ENCODE results near the gene ASL. TPM values are rescaled to one million over a fixed set of nuclear protein-coding genes. Genes with fewer than 3 reads are reported as not detected.
"Not testable (repeated sequence)": the region's sequence is repeated elsewhere in the genome, so short reads cannot be mapped to it uniquely, and the experiment has no call there.

The ASL gene
- total RNA-seq, 1 experiment from 2014 or later, result 47.1 TPM

DNA sequence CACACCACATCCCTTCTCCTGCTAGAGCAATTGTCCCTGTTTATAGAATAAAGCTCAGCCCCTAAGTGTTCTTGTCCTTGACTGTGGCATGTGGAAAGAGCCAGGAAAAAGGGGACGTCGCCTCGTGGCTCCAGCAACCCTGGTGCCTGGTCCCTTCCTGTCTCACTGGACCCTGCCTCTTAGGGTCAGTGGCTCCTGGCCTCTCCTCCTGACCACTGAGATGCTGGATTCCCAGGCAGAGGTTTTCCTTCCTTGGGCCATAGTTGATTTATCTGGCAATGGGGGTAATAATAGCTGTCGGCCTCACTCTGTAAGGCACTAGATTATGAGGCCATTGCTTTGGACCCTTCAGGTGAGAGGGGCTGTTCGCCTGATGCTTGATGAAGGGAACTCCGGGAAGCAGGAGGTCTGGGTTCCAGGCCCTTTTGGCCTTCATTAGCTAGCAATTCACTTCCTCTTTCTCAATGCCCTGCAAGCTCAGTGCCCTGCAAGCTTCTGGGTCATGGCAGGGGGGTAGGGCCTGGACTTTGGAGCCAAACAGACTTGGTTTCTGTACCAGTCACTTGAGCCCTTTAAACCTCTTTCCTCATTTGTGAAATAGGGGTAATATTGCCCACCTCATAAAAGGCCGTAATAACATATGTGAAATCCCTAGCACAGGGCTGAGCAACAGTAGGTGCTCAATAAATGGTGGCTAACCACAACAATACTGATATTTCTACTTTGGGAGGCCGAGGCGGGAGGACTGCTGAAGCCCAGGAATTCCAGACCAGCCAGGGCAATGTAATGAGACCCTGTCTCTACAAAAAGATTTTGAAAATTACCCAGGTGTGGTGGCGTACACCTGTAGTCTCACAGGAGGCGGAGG lies 1.1 kb downstream of the ASL start:
- no peak for DNase-seq (ENCODE audit: low read depth)

DNA sequence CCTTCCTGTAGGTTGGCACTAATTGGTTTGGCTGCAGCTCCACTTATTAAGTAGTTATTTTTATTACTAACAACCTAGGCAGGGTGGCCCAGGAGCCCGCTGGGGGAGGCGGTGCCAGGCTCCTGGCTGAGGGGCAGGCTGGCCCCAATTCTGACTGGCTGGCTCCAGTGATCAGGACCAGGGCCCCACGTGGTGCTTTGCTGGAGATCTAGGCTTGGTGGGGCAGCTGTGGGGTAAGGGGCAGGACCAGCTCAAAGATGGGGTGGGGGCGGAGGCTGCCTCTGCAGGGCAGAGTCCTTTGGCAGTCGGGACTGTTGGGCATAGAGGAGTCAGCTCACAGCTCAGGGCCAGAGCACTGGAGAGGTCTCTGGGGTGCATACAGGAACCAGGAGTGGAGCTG lies 2.4 kb downstream of the ASL start:
- no peak for DNase-seq (ENCODE audit: low read depth)

DNA sequence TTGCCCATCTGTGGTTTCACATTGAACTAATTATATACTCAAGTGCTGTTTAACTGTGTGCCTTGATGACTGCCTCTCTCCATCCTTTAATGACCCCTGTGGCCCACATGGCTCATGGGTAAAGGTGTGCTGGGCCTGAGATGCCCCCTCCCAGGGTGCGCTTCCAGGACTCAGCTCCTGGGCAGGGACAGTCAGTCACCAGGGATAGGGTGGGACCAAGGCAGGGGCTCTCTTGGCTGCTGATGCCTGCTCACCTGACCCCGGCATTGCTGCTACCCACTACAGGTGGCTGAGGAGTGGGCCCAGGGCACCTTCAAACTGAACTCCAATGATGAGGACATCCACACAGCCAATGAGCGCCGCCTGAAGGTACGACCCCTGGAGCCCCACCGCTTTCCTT lies 6.5 kb downstream of the ASL start:
- DNase-seq (ENCODE audit: low read depth), result no peak

DNA sequence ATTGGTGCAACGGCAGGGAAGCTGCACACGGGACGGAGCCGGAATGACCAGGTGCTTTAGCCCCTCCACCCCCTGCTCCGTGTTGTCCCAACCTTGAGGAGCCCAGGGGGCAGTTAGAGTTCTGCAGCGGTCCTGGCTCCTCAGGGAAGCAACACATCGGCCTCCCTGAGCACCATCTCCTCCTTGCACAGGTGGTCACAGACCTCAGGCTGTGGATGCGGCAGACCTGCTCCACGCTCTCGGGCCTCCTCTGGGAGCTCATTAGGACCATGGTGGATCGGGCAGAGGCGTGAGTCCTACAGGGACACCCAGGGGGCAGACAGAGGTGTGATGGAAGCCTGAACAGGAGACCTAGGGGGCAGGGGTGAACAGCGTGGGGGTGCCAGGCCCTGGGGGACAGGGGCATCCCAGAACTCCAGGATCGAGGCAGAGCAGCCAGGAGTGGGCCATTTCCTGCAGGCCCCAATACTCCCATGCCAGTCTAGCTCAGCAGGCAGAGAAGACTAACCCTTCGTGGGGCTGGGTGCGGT lies 7.3 kb downstream of the ASL start:
- DNase-seq (ENCODE audit: low read depth), result no peak

DNA sequence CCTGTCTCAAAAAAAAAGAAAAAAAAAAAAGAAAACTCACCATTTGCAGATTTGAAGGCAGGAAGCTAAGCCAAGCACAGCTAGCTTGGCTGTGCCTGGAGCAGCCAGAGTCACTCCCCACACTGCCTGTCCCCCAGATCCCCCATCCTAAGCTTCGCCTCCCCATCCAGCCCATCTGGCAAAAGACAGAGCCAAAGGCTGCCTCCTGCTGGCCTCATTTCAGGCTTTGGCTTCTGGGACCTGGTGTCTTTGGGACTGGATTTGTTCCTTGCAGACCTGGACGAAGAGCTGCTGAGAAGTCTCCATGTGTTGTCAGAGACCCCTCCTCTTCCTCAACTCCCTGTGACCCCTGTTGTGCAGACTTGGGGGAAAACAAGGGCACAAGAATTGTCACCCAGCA lies 8.1 kb downstream of the ASL start:
- DNase-seq (ENCODE audit: low read depth), result no peak

DNA sequence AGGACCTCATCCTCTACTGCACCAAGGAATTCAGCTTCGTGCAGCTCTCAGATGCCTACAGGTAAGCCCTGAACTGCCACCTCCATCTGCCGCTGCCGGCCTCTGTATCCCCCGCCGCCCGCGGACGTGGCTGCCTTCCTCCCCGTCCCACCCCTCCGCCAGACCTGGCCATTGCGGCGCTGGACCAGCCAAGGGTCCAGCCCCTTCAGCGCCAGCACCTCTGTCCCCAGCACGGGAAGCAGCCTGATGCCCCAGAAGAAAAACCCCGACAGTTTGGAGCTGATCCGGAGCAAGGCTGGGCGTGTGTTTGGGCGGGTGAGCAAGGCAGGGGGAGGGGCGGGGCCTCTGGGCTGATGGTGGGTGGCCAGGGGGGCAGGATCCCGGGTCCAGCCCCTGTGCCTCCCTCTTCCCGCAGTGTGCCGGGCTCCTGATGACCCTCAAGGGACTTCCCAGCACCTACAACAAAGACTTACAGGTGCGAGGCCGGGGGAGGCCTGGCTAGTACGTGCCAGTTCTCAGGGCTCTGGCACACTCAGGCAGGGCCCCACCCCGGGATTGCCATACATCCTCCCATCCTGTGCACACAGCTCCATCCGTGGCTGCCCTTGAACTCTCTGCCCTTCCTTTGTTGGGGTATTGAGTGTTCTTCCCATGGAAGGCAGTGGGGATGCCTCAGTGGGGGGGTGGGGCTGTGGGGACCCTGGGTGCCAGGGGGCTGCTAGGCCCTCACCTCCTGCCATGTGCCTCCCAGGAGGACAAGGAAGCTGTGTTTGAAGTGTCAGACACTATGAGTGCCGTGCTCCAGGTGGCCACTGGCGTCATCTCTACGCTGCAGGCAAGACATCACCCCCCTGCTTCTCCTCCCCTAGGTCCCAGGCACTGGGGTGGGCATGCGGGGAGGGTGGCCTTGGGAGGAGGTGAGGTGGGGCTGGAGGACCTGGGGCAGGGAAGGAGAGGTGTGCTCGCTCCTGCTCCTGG lies 13.5 kb downstream of the ASL start:
- no peak for DNase-seq (ENCODE audit: low read depth)

DNA sequence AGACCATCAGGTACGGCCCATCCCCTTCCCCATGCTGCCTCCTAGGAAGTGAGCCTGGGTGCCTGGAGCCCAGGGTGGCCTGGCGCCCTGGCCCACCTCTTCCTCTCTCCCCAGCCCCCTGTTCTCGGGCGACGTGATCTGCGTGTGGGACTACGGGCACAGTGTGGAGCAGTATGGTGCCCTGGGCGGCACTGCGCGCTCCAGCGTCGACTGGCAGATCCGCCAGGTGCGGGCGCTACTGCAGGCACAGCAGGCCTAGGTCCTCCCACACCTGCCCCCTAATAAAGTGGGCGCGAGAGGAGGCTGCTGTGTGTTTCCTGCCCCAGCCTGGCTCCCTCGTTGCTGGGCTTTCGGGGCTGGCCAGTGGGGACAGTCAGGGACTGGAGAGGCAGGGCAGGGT lies 17.0 kb downstream of the ASL start:
- no peak for DNase-seq (ENCODE audit: low read depth)

DNA sequence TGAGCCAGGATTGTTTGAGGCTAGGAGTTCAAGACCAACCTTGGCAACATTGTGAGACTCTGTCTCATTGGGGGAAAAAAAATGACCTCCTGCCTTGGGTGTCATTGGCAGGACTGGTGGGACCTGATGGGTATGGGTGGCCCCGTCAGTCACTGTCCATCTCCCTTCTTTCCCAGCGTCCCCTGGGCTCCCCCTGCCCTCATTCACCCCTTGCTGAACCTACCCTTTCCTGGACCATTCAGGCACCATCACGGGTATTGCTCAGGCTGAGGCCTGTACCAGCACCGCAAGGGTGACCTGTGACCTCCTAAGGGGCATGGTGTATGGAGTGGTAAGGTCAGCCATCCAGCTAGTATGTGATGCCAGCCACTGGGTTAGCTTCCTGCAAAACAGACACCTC lies 19.4 kb downstream of the ASL start:
- no peak for DNase-seq (ENCODE audit: low read depth)

DNA sequence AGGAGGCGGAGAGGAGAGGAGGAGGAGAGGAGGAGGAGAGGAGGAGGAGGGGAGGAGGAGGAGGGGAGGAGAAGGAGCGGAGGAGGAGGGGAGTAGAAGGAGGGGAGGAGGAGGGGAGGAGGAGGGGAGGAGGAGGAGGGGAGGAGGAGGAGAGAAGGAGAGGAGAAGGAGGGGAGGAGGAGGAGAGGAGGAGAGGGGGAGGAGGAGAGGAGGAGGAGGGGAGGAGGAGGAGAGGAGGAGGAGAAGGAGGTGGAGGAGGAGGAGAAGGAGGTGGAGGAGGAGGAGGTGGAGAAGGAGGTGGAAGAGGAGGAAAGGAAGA lies 23.6 kb downstream of the ASL start:
- peak; percentile 36 for DNase-seq (ENCODE audit: low read depth)

DNA sequence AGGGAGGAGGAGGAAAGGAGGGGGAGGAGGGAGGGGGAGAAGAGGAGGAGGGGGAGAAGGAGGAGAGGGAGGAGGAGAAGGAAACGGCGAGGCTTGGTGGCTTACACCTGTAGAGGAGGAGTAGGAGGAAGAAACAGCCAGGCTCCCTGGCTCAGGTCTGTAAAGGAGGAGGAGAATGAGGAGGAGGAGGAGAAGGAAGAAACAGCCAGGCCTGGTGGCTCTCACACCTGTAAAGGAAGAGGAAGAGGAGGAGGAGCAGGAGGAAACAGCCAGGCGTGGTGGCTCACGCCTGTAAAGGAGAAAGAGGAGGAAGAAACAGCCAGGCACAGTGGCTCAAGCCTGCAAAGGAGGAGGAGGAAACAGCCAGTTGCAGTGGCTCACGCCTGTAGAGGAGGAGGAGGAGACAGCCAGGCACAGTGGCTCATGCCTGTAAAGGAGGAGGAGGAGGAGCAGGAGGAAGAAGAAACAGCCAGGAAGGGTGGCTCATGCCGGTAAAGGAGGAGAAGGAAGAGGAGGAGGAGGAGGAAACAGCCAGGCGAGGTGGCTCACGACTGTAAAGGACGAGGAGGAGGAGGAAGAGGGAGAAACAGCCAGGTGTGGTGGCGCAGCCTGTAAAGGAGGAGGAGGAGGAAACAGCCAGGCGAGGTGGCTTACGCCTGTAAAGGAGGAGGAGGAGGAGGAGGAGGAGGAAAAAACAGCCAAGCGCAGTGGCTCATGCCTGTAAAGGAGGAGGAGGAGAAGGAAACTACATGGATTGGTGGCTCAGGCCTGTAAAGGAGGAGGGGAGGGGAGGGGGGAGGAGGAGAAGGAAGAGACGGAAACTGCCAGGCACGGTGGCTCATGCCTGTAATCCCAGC lies 24.2 kb downstream of the ASL start:
- peak; percentile 87 for DNase-seq (ENCODE audit: low read depth)

DNA sequence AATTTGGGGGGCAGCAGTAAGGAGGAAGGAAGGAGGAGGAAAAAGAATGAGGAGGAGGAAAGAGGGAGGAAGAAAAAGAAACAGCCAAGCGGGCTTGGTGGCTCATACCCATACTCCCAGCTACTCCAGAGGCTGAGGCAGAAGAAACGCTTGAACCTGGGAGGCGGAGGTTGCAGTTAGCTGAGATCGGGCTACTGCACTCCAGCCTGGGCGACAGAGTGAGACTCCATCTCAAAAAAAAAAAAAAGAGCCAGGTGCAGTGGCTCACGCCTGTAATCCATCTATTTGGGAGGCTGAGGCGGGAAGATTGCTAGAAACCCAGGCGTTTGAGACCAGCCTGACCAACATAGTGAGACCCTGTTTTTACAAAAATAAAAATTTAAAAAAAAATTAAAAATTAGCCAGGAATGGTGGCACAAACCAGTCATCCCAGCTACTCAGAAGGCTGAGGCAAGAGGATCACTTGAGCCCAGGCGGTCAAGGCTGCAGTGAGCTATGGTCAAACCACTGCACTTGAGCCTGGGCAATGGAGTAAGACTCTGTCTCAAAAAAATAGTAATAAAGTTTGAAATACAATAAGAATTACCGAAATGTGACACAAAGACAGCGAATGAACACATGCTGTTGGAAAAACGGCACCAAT lies 24.9 kb downstream of the ASL start:
- no peak for DNase-seq (ENCODE audit: low read depth)

DNA sequence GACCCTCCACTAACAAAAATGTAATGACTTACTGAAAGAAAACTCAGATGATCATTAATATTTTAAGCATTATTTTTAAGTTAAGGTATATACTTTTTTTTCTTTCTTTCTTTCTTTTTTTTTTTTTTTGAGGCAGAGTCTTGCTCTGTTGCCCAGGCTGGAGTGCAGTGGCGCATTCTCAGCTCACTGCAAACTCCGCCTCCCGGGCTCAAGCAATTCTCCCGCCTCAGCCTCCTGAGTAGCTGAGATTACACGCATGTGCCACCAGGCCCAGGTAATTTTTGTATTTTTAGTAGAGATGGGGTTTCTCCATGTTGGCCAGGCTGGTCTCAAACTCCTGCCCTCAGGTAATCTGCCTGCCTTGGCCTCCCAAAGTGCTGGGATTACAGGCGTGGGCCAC lies 26.5 kb downstream of the ASL start:
- not testable (repeated sequence) for DNase-seq (ENCODE audit: low read depth)

DNA sequence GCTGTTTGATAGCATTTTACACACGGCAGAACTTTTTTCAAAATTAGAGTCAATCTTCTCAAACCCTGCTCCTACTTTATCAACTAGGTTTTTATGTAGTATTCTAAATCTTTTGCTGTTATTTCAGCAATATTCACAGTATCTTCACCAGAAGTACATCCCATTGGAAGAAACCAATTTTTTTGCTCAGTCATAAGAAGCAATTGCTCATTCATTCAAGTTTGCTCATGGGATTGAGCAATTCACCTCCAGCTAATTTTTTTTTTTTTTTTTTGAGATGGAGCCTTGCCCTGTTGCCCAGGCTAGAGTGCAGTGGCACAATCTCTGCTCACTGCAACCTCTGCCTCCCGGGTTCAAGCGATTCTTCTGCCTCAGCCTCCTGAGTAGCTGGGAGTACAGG lies 28.4 kb downstream of the ASL start:
- not testable (repeated sequence) for DNase-seq (ENCODE audit: low read depth)

DNA sequence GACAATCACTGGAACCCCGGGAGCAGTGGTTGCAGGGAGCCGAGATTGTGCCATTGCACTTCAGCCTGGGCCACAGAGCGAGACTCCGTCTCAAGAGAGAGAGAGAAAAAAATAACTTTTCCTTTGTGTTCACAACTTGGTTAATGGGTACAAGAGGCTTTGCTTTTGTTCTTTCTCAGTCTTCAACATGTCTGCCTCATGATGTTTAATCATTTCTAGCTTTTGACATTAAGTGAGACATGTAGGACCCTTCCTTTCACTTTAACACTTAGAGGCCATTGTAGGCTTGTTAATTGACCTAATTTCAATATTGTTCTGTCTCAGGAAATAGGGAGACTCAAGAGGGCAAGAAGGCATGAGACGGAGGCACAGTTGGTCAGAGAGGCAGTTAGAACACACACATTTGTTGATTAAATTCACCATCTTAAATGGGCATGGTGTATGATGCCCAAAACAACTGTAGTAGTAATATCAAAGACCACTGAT lies 29.7 kb downstream of the ASL start:
- no peak for DNase-seq (ENCODE audit: low read depth)

DNA sequence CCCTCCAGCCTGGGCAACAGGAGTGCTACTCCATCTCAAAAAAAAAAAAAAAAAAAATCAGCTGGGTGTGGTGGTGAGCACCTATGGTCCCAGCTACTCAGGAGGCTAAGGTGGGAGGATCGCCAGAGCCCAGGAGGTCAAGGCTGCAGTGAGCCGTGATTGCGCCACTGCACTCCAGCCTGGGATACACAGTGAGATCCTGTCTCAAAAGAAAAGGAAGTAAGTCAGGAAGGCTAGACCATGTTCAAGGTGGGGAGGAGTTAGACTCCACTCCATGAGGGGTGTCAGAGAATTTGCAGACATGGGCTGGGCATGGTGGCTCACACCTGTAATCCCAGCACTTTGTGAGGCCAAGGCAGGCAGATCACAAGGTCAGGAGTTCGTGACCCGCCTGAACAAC lies 32.8 kb downstream of the ASL start:
- DNase-seq (ENCODE audit: low read depth), result not testable (repeated sequence)

DNA sequence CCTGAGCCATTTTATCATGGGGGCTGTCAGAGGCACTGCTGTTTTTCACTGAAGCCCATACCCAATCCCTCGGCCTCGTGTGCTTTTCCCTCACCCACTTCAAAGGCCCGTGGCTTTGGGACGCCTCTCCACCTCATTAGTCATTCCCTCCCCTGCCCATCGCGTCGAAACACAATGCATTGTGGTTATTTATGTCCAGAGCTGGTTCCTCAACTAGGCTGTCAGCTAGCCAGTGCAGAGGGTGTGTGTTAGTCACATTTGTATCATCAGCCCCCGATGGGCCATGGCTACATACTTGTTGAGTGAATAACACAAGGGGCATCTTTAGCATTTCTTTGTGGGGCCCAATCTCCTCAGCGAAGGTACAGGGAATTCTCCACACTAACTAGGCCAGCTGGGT lies 35.2 kb downstream of the ASL start:
- peak; percentile 97 for DNase-seq (ENCODE audit: low read depth)

DNA sequence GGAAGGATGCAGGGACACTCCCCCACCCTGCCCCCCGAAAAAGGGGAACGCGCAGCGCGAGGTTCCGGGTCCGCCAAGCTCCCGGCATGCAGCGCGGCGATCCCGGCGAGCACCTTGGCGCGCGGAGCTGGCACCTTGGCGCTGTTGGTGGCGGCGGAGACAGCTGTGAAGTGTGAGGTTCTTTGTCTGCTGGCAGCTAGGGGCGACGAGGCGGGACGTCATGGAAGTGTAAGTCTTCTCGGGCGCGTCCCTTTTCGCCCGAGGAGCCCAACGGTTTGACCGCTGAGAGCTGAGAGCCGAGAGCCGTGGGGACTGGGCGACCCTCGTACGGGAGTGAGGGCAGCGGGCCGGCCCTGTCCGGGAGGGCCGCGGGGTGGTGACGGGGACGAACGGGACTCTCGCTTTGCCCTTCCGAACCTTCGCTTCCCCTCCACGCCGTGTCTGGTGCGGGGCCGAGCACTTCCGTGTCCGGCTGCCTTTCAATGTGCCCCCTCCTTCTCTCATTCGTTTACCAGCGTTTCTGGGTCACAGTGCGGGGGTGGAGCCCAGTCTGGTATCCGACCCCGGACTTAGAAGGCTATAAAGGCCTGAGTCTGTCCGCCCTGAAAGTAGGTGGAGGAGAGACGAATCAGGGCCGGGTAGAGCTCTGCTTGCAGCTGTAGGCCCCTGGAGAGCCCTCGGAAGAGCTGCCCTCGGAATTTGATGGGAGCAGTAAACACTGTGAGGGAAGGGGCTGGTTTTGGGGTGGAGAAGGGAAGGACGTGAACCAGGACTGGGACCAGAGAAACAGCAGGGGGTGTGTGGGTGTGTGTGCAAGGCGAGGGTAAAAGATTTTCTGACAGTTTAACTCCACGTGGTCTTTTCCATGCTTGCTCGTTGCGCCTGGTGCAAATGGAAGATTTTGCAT lies 39.4 kb downstream of the ASL start, which contains the start of gene CRCP:
Gene CRCP, plus strand, starts transcription at position 105 of the 907 bp plus-strand sequence. Its CDS starts 116 bp downstream, at position 221.
- DNase-seq (ENCODE audit: low read depth), result peak; percentile 82

DNA sequence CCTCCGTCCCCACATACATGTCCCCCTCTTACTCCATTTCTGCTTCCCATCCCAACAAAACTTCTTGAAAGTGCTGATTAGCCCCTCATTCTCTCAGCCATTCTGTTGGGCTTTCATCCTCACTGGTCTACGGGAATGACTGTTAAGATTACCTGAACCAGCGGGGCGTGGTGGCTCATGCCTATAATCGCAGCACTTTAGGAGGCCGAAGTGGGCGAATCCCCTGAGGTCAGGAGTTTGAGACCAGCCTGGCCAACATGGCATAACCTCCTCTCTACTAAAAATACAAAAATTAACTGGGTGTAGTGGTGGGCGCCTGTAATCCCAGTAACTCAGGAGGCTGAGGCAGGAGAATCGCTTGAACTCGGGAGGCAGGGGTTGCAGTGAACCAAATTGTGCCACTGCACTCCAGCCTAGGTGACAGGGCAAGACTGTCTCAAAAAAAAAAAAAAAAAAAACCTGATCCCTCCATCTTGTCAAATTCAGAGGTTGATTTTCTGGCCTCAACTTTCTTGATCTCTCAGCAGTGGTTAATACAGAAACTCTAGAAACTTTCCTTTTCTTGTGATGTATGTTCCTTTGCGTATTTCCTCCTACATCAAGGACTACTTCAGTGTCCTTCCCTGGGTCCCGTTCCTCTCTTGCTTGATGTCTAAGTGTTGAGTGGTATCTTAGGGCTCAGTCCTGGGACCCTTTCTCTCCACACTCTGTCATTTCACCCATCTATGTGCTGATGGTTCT lies 41.2 kb downstream of the ASL start:
- not testable (repeated sequence) for DNase-seq (ENCODE audit: low read depth)

DNA sequence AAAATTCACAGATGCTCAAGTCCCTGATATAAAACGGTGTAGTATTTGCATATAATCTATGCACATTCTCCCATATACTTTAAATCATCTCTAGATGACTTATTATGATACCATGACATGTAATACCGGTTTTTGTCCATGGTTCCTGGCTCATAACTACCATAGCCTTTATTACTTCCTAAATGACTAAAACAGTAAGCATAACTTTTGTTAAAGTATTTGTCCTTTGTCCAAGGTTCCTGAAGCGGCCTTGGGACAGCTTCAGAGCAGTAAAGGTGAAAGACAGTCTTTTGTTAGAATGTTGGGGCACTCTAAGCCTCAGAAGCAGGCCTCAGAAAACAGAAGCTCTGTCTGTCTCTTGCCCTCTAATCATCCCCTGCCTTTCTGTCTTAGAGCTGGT lies 43.0 kb downstream of the ASL start:
- DNase-seq (ENCODE audit: low read depth), result no peak

Measured in RPMI7951 (cell line).